GM18505 (cell line): ENCODE data around the gene PPIA.
A peak's percentile ranks its signal among the peaks of the same experiment; 100 is the strongest.

Experiments
- ATAC-seq: cut with Tn5 transposase; IDR thresholded peaks from one replicate; pipeline ENCODE4 v1.9.1; 2021; ENCODE audit not compliant: unreplicated experiment
- POLR2A ChIP-seq: IDR thresholded peaks from 4 replicates; pipeline ENCODE4 v1.6.1; 2011; ENCODE audit warnings: borderline replicate concordance; ENCODE audit not compliant: insufficient read depth, insufficient read length; ENCODE audit errors: extremely low read depth

PPIA gene

DNA sequence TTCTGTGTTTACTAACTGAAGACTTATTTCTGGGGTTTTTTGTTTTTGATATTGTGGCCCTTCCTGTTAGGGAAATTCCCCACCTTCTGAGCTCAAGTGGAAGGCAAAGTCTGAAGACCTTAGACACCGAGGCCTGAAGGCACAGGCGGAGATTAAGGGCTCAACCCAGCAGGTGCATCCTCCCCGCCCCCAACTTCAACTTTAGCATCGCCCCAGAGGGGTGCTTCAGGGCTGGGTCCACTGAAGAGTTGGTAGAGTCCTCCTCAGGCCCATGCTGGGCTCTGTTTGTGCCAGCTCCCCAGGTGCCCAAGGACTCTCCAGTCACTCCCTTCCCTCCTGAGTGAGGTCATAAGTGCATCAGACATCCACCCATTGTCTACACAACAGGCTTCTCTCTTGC, 9.4 kb upstream of the PPIA start:
- no peak for ATAC-seq
- TF ChIP-seq POLR2A: no peak

GRCh38 chr7:44787762-44788161, 8.7 kb upstream of the PPIA start:
- ATAC-seq: no peak
- no peak for TF ChIP-seq POLR2A

DNA sequence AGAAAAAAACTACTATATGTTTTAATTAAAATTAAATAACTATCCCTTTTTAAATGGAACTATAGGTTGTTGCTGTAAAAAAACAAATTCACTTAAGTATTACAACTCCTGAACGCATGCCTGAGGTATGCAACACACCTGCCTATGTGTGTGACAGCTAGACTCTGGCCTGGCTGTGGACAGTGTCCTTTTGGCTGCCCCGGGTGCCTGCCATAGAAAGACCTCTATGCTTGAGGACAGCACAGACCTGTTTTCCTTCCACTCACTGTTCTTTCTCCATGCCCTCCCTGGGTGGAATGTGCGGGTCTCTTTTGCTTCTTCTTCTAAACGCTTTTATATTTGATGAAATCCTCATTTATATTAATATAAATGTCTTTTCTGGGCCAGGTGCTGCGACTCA, 6.5 kb upstream of the PPIA start:
- no peak for TF ChIP-seq POLR2A
- no peak for ATAC-seq

GRCh38 chr7:44791278-44792219, 4.9 kb upstream of the PPIA start:
- TF ChIP-seq POLR2A: no peak
- ATAC-seq: no peak

DNA sequence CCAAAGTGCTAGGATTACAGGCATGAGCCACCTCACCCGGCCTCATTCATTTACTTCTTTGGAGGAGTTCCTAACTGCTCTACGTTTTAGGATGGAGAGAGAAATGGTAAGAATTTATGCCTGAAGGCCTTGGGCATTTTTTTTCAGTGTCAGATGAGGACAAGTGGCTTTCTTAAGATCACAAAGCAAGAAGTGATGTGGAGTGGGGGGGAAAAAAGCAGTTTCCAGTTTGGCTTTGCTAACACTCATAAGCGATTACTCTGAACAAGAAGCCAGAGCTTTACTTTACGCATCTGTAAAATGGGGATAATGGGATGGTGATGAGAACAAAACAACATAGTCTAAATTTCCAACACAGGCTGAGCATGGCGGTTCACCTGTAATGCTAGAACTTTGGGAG, 2.6 kb upstream of the PPIA start:
- no peak for TF ChIP-seq POLR2A
- no peak for ATAC-seq

- no peak for TF ChIP-seq POLR2A
Measured at GRCh38 chr7:44794331-44794730, 2.1 kb upstream of the PPIA start.

DNA sequence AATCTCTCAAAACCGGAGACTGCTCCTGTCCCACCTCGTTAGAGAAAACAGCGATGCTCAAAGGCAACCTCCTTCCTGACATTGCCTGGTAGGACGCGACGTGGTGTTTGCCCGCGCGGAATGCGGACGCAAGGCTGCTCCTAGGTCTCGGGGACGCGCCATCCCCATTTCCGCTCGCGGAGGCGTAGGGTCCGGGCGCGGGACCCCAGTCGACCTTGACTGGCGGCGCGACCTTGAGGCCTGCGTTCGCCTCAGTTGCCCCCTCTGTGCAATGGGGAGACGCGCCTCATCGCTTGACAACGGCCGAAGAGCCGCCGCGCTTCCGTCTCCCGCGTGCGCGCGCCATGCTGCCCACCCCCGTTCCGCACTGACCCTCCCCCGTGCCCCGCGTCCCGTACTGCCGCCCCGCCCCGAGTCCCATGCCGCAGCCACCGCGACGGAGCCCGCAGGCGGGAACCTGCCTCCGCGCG, 412 bp upstream of the PPIA start:
- peak; percentile 29 for ATAC-seq
- TF ChIP-seq POLR2A: no peak

More at GRCh38 chr7:44794331-44794730, 2.1 kb upstream of the PPIA start:
- ATAC-seq: no peak

DNA sequence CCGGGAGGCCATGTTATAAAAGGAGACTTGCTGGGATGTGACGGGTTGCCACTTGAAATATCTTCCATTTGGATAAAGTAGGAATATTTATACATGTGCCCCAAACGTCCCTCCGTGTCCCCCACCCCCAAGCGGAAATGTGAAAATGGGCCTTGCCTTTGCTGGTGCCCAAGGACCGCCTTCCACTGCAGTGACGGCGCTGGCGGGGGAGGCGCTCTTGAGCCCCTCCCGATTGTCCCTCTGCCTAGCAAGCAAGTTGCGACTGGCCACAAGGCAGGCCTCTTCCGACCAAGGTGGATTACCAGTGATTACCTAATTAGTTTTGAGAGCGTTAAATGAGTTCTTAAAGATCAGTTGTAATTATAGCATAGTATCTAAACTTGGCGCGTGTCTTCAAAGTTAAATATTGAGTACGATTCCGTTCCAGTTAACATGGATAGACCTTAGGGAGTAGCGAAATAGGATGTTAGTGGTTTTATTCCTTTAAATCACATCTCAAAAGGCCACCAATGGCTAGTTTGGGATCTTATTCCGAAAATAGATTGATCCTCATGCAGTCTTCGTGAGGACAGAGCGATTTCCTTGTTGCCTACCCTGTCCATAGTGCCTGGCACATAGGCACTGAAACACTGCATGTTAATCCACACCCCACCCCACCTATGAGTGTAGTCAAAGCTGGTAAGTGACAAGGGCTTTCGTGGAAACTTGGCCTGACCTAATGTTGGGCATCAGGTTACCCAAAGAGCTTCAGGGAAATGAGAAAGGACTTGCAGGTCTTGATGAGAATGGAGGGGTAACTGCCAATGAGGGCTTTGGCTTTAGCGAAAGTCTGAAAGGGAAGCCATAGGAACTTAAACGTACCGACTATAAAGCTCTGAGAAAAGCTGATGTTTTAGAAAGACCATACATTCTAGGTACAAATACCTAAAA, 1.1 kb downstream of the PPIA start:
- peak; percentile 38 for TF ChIP-seq POLR2A

DNA sequence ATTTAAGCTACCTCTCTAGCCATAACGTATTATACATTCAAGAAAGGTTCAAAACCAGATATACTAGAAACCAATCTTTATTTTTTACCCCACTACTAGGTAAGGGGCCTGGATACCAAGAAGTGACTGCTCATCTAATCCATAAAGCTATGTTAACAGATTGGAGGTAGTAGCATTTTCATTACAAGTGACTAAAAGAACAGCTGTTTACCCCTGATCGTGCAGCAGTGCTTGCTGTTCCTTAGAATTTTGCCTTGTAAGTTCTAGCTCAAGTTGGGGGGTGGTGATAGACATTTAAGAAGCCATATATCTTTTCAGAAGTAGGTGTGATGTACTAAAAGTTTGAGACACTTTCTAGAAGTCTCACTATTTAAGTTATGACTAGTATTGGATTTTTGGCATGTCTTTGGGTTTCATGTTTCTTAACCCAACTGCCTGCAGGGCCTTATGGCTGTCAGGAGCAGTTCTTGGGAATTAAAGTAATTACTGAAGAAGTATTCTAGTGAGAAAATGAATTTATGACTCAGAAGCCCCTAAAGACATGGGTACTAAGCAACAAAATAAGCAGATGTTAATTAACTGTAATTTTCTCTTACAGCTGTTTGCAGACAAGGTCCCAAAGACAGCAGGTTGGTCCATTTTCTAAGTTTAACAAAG, 2.3 kb downstream of the PPIA start:
- TF ChIP-seq POLR2A: peak; percentile 1
- no peak for ATAC-seq

More for the DNA sequence above, 1.1 kb downstream of the PPIA start:
- ATAC-seq: peak; percentile 32

GRCh38 chr7:44799939-44800338, 3.5 kb downstream of the PPIA start:
- no peak for ATAC-seq
- no peak for TF ChIP-seq POLR2A

- ATAC-seq: no peak
- no peak for TF ChIP-seq POLR2A
Measured at GRCh38 chr7:44801890-44802289, 5.4 kb downstream of the PPIA start.

DNA sequence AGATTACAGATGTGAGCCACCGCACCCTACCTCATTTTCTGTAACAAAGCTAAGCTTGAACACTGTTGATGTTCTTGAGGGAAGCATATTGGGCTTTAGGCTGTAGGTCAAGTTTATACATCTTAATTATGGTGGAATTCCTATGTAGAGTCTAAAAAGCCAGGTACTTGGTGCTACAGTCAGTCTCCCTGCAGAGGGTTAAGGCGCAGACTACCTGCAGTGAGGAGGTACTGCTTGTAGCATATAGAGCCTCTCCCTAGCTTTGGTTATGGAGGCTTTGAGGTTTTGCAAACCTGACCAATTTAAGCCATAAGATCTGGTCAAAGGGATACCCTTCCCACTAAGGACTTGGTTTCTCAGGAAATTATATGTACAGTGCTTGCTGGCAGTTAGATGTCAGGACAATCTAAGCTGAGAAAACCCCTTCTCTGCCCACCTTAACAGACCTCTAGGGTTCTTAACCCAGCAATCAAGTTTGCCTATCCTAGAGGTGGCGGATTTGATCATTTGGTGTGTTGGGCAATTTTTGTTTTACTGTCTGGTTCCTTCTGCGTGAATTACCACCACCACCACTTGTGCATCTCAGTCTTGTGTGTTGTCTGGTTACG, 6.0 kb downstream of the PPIA start:
- TF ChIP-seq POLR2A: no peak
- no peak for ATAC-seq
